SK-N-SH (cell line): ENCODE measurements around the gene IGSF5. TPM values are rescaled to one million over a fixed set of nuclear protein-coding genes. Genes with fewer than 3 reads are reported as not detected.

Source experiments
- CTCF ChIA-PET: fragments of 300-600, 350-600 bp; formaldehyde crosslinking; extraction: SDS; loops from one replicate; lab custom pipeline; 2021; lab: Yijun Ruan, JAX
- POLR2A ChIA-PET: fragments of 350-600 bp; sonication (Branson Sonifier 250); formaldehyde crosslinking; extraction: SDS; loops from one replicate; lab custom pipeline; 2020; ENCODE audit warnings: antibody characterized with exemption, inconsistent platforms; lab: Yijun Ruan, JAX
- DNase-seq: peaks from one replicate; pipeline ENCODE4 v3.0.0; 2012
- H2AFZ ChIP-seq: fragments of 200-600 bp; sonication (generic); 2 replicates; pipeline ENCODE4 v1.8.1; 2016; ENCODE audit warnings: antibody characterized with exemption, mild to moderate bottlenecking, low read depth
- H3F3A ChIP-seq: fragments of 200-600 bp; sonication (generic); replicated peaks from 2 replicates; pipeline ENCODE3; 2016; ENCODE audit warnings: antibody characterized with exemption, mild to moderate bottlenecking; ENCODE audit not compliant: insufficient read depth
- H3K27ac ChIP-seq, 2 experiments: fragments of 200-500 bp in 1 of 2; fragments of 200-600 bp in 1 of 2; sonication (Bioruptor generic) in 1 of 2; sonication (generic), shearing (Covaris generic) in 1 of 2; 2 replicates each; pipeline versions ENCODE4 v1.5.1 to v1.6.1; 2014 to 2016; ENCODE audit warnings: low read depth in 2 of 2, inconsistent platforms in 1 of 2, low read length in 1 of 2, mild to moderate bottlenecking in 1 of 2, mixed read lengths in 1 of 2
- H3K27me3 ChIP-seq: fragments of 200-600 bp; sonication (generic), shearing (Covaris generic); 2 replicates; pipeline ENCODE4 v1.6.1; 2016; ENCODE audit warnings: mixed run types; ENCODE audit not compliant: insufficient read depth
- H3K36me3 ChIP-seq, 2 experiments: fragments of 200-500 bp in 1 of 2; fragments of 200-600 bp in 1 of 2; sonication (Bioruptor generic) in 1 of 2; sonication (generic) in 1 of 2; replicated peaks in 1 of 2; 2 replicates each; pipeline versions ENCODE3 to v1.5.1; 2014 to 2016; ENCODE audit warnings: low read length in 1 of 2, mild to moderate bottlenecking in 1 of 2; ENCODE audit not compliant: insufficient read depth in 2 of 2, control insufficient read depth in 1 of 2
- H3K4me1 ChIP-seq, 2 experiments: fragments of 200-500 bp in 1 of 2; fragments of 200-600 bp in 1 of 2; sonication (Bioruptor generic) in 1 of 2; sonication (generic), shearing (Covaris generic) in 1 of 2; 2 replicates each; pipeline versions ENCODE4 v1.5.1 to v1.6.1; 2014 to 2016; ENCODE audit warnings: low read depth in 1 of 2, low read length in 1 of 2, mixed run types in 1 of 2; ENCODE audit not compliant: insufficient read depth in 2 of 2, control insufficient read depth in 1 of 2
- H3K4me2 ChIP-seq: fragments of 200-600 bp; sonication (generic), shearing (Covaris generic); 2 replicates; pipeline ENCODE4 v1.6.1; 2017; ENCODE audit warnings: mixed run types
- H3K4me3 ChIP-seq, 2 experiments: fragments of 200-500 bp in 1 of 2; fragments of 200-600 bp in 1 of 2; sonication (Bioruptor generic) in 1 of 2; sonication (generic), shearing (Covaris generic) in 1 of 2; 2 replicates each; pipeline versions ENCODE4 v1.5.1 to v1.8.1; 2014 to 2016; ENCODE audit warnings: low read depth in 2 of 2, inconsistent platforms in 1 of 2, low read length in 1 of 2, mild to moderate bottlenecking in 1 of 2, mixed read lengths in 1 of 2, moderate library complexity in 1 of 2
- H3K79me2 ChIP-seq: fragments of 200-600 bp; sonication (generic); 2 replicates; pipeline ENCODE4 v1.8.1; 2017; ENCODE audit warnings: mild to moderate bottlenecking; ENCODE audit not compliant: insufficient read depth
- H3K9ac ChIP-seq: fragments of 200-600 bp; sonication (generic); 2 replicates; pipeline ENCODE4 v1.6.1; 2017; ENCODE audit warnings: mixed run types
- H3K9me2 ChIP-seq: fragments of 200-600 bp; sonication (generic); 2 replicates; pipeline ENCODE4 v1.6.1; 2017; ENCODE audit warnings: mixed run types
- H3K9me3 ChIP-seq: fragments of 200-600 bp; sonication (generic); 2 replicates; pipeline ENCODE4 v1.6.1; 2017; ENCODE audit warnings: mixed run types, mild to moderate bottlenecking, moderate library complexity
- H4K20me1 ChIP-seq: fragments of 200-600 bp; sonication (generic); 2 replicates; pipeline ENCODE4 v1.6.1; 2017; ENCODE audit warnings: mild to moderate bottlenecking, mixed run types; ENCODE audit not compliant: insufficient read depth
- CHD2 ChIP-seq: fragments of 150-350 bp; IDR thresholded peaks from 2 replicates; pipeline ENCODE4 v1.6.1; 2018; ENCODE audit warnings: low read length; ENCODE audit not compliant: partially characterized antibody
- EZH2phosphoT487 ChIP-seq: fragments of 200-600 bp; sonication (generic); IDR thresholded peaks from 2 replicates; pipeline ENCODE4 v1.6.1; 2017; ENCODE audit warnings: low read depth, mixed run types, mild to moderate bottlenecking, antibody characterized with exemption, moderate library complexity, borderline replicate concordance
- FOSL2 ChIP-seq: IDR thresholded peaks from 2 replicates; pipeline ENCODE4 v1.4.0; 2012; ENCODE audit warnings: low read depth, mild to moderate bottlenecking, moderate library complexity, borderline replicate concordance
- FOXJ3 ChIP-seq: sonication (generic); formaldehyde crosslinking; IDR thresholded peaks from 2 replicates; pipeline ENCODE4 v1.5.1; 2020; ENCODE audit warnings: mild to moderate bottlenecking, missing genetic modification reagents
- FOXM1 ChIP-seq: IDR thresholded peaks from 2 replicates; pipeline ENCODE4 v1.4.0; 2012; ENCODE audit warnings: low read depth, mild to moderate bottlenecking
- GABPA ChIP-seq: IDR thresholded peaks from 2 replicates; pipeline ENCODE4 v1.4.0; 2012; ENCODE audit warnings: low read depth, mild to moderate bottlenecking
- MEF2A ChIP-seq: IDR thresholded peaks from 2 replicates; pipeline ENCODE4 v1.4.0; 2012; ENCODE audit warnings: low read depth, borderline replicate concordance
- MXI1 ChIP-seq: IDR thresholded peaks from 2 replicates; pipeline ENCODE4 v1.6.1; 2012; ENCODE audit warnings: mild to moderate bottlenecking, low read depth, low read length, improper control_type of control experiment
- NFIC ChIP-seq: IDR thresholded peaks from 2 replicates; pipeline ENCODE4 v1.4.0; 2012; ENCODE audit warnings: borderline replicate concordance
- POLR2AphosphoS5 ChIP-seq: IDR thresholded peaks from 2 replicates; pipeline ENCODE4 v1.6.1; 2012; ENCODE audit warnings: low read depth, low read length
- RAD21 ChIP-seq: IDR thresholded peaks from 2 replicates; pipeline ENCODE4 v1.6.1; 2012; ENCODE audit warnings: mild to moderate bottlenecking, low read length
- RCOR1 ChIP-seq: fragments of 150-350 bp; IDR thresholded peaks from 2 replicates; pipeline ENCODE4 v1.6.1; 2017; ENCODE audit warnings: antibody characterized with exemption, low read length
- RFX5 ChIP-seq: IDR thresholded peaks from 2 replicates; pipeline ENCODE4 v1.6.1; 2012; ENCODE audit warnings: mild to moderate bottlenecking, improper control_type of control experiment, low read length
- SMC3 ChIP-seq: IDR thresholded peaks from 2 replicates; pipeline ENCODE4 v1.6.1; 2012; ENCODE audit warnings: low read depth, low read length, improper control_type of control experiment
- TAF1 ChIP-seq: IDR thresholded peaks from 2 replicates; pipeline ENCODE4 v1.6.1; 2012; ENCODE audit warnings: low read depth, mild to moderate bottlenecking, low read length, moderate library complexity, borderline replicate concordance
- TCF12 ChIP-seq: IDR thresholded peaks from 2 replicates; pipeline ENCODE4 v1.4.0; 2012
- ZBTB33 ChIP-seq: IDR thresholded peaks from 2 replicates; pipeline ENCODE4 v1.4.0; 2012; ENCODE audit warnings: low read depth, borderline replicate concordance
- WGBS: methylation state at CpG from one replicate; pipeline ENCODE4 v1.1.6; 2017; ENCODE audit warnings: low lambda C conversion rate; 5-methylcytosine and 5-hydroxymethylcytosine counted together
- polyA plus RNA-seq, 3 experiments: library from polyadenylated mRNA; depleted of rRNA; stranded (reverse); fragments of >200 nt; gene quantifications; 2 replicates each; pipeline ENCODE4 v1.2.3, GENCODE V29; 2012
- TF ChIP-seq, protein P1 (sequence below): fragments of 200-600 bp; sonication (generic); IDR thresholded peaks from 2 replicates; pipeline ENCODE4 v1.6.1; 2017; ENCODE audit warnings: antibody characterized with exemption, mild to moderate bottlenecking, moderate library complexity

The IGSF5 gene
- polyA plus RNA-seq, 1 of the 3 experiments (the other 2 are of a cell fraction): 0.08 TPM

DNA sequence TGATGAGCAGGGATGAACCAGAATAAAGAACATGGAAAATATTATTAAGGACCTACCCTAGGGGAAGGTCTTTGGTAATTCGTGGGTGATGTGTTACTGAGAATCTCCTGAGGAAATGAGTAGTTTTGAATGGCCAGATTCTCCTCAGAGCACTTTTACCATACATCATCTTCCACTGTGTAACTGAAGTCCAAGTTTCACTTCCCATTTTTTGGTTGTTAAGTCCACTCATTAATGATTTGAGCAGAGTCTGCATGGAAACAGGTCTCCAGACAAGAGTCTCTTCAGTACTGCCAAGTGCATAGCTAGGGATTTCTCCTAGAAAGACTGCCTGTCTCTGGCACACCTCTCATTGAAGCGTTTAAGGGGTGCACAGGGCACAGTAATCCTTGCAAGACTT, 73.6 kb downstream of the IGSF5 start (continued):
- no peak for TF ChIP-seq ZBTB33
- TF ChIP-seq RCOR1: no peak
- TF ChIP-seq GABPA: no peak
- TF ChIP-seq SMC3: no peak
- no peak for TF ChIP-seq RAD21
- TF ChIP-seq, all 33 proteins: peak for 0

GRCh38 chr21:39822042-39822441, 77.1 kb downstream of the IGSF5 start:
- ChIA-PET CTCF (no interaction called here), POLR2A (no interaction called here)
- H3K4me3 ChIP-seq: no peak overlapping the region
- H3K4me1 ChIP-seq: no peaks in the 10 kb centered on the region
- WGBS: 20% methylated on average over 3 of the region's 3 CpGs
- no peaks in the 10 kb centered on the region for H3K9me3 ChIP-seq
- H3K36me3 ChIP-seq: no peaks in the 10 kb centered on the region
- no peak for DNase-seq
- no peak overlapping the region for H3K4me2 ChIP-seq
- TF ChIP-seq MEF2A: no peak
- TF ChIP-seq NFIC: no peak
- TF ChIP-seq FOSL2: no peak
- TF ChIP-seq EZH2phosphoT487: no peak
- no peaks in the 10 kb centered on the region for H4K20me1 ChIP-seq
- no peaks in the 10 kb centered on the region for H3K27me3 ChIP-seq
- H3K9me2 ChIP-seq: no peaks in the 10 kb centered on the region
- no peaks in the 10 kb centered on the region for H3F3A ChIP-seq
- no peak overlapping the region for H3K27ac ChIP-seq
- no peak overlapping the region for H3K9ac ChIP-seq
- no peak overlapping the region for H2AFZ ChIP-seq
- no peaks in the 10 kb centered on the region for H3K79me2 ChIP-seq

GRCh38 chr21:39825250-39825649, 80.3 kb downstream of the IGSF5 start:
- Histone ChIP-seq H3K9ac (no peak overlapping the region), H3K4me1 (no peaks in the 10 kb centered on the region), H3K9me2 (no peaks in the 10 kb centered on the region), H3K27ac (no peak overlapping the region), H4K20me1 (no peaks in the 10 kb centered on the region), H3K9me3 (no peaks in the 10 kb centered on the region), H3K36me3 (no peaks in the 10 kb centered on the region), H3K4me2 (no peak overlapping the region), H3K79me2 (no peaks in the 10 kb centered on the region), H3K27me3 (no peaks in the 10 kb centered on the region), H3F3A (no peaks in the 10 kb centered on the region), H2AFZ (no peak overlapping the region), H3K4me3 (no peak overlapping the region)
- WGBS: 10% methylated on average over 1 of the region's 1 CpG
- no peak for DNase-seq
- ChIA-PET CTCF (interaction anchor here (0.9 kb wide), 1 partner anchor 42 kb away, joined by 3 read pairs; the partner anchor contains the start of gene PCP4), POLR2A (no interaction called here)
- TF ChIP-seq RCOR1 (no peak), TCF12 (no peak), POLR2AphosphoS5 (no peak), FOXM1 (no peak), MXI1 (no peak), RFX5 (no peak), FOXJ3 (CRISPR knock-in tag) (no peak), TAF1 (no peak), CHD2 (no peak), ZBTB33 (no peak)
- TF ChIP-seq, protein P1, sequence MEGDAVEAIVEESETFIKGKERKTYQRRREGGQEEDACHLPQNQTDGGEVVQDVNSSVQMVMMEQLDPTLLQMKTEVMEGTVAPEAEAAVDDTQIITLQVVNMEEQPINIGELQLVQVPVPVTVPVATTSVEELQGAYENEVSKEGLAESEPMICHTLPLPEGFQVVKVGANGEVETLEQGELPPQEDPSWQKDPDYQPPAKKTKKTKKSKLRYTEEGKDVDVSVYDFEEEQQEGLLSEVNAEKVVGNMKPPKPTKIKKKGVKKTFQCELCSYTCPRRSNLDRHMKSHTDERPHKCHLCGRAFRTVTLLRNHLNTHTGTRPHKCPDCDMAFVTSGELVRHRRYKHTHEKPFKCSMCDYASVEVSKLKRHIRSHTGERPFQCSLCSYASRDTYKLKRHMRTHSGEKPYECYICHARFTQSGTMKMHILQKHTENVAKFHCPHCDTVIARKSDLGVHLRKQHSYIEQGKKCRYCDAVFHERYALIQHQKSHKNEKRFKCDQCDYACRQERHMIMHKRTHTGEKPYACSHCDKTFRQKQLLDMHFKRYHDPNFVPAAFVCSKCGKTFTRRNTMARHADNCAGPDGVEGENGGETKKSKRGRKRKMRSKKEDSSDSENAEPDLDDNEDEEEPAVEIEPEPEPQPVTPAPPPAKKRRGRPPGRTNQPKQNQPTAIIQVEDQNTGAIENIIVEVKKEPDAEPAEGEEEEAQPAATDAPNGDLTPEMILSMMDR: no peak
